Lower leg skin (tissue), 4 donors: ENCODE results near the gene DYNLL2. TPM values are rescaled to one million over a fixed set of nuclear protein-coding genes. Genes with fewer than 3 reads are reported as not detected.

Source experiments
- DNase-seq, 2 donors: peaks; one replicate each; pipeline ENCODE4 v3.0.0-alpha.2; 2019; ENCODE audit warnings: low spot score in 2 of 2
- H3K4me3 ChIP-seq: fragments of 200-600 bp; sonication (generic); 2 replicates; pipeline ENCODE4 v1.5.1; 2017; ENCODE audit warnings: mild to moderate bottlenecking, low read depth; ENCODE audit not compliant: poor library complexity, severe bottlenecking
- POLR2A ChIP-seq, 2 donors: fragments of 450-650 bp; IDR thresholded peaks; one replicate each; pipeline ENCODE4 v1.6.1; 2016 to 2017; ENCODE audit warnings: antibody characterized with exemption in 2 of 2, mild to moderate bottlenecking in 1 of 2, moderate library complexity in 1 of 2
- WGBS, 2 donors: methylation state at CpG; one replicate each; pipeline ENCODE4 v1.1.5; 2018; 5-methylcytosine and 5-hydroxymethylcytosine counted together
- intact Hi-C: fragments of 100-400 bp; cut with DNase I; formaldehyde crosslinking; loops from one replicate; pipeline ENCODE4 v1.15.0; 2023; ENCODE audit warnings: low total_unique reads
- total RNA-seq, 4 donors: library from RNA; depleted of rRNA; stranded (reverse); fragments of >200 nt; gene quantifications; one replicate each; pipeline ENCODE4 v1.1.0, GENCODE V29; 2016
- TF ChIP-seq, protein P1 (sequence below), 3 donors: fragments of 450-650 bp; IDR thresholded peaks; one replicate each; pipeline ENCODE4 v1.5.1; 2016; ENCODE audit warnings: antibody characterized with exemption in 3 of 3, mild to moderate bottlenecking in 3 of 3, moderate library complexity in 2 of 3

DYNLL2 gene
- total RNA-seq, 4 donors from 2014 or later, result 9.7 to 14.3 (median 10.9) TPM

DNA sequence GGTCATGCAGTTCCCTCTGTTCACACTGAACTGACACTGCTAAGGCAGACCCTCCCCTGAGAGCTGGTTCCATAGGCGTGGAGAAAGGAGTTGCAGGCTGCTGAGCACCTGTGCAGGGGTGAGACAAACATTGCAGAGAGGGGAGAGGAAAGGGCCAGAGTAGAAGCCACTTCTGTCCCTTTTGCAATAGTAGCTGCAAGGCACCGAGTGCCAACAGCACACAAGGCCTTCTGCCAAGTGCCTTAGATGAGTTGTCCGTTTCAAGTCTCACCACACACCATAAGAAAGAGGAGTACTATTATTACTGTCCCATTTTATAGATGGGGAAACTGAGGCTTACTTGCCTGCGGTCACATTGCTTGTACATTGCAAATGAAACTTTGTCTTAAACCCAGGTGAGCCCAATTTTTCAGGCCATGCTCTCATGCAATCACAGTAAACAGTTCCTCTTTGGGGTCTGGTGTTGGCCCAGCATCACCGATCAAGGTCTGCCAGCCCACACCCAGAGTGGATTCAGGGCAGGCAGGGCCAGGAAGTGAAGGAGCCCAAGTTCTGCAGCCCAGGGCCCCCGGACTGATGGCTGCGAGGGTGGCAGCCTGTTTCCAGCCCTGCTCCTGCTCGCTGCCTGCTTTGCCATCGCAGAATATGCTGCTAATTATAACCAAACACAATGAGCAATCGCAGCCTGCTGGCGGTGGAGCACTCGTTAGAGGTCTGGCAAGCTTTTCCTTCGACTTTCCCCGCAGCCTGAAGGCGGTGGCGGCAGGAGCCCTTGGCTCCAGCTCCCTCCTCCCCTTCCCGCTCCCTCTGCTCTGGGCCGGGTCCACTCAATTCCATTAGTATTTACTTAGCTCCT, 36.8 kb upstream of the DYNLL2 start:
- DNase-seq, result peak in 1 of 2 donors; percentile 81
- intact Hi-C loops, result no loop called here
- TF ChIP-seq, protein P1, sequence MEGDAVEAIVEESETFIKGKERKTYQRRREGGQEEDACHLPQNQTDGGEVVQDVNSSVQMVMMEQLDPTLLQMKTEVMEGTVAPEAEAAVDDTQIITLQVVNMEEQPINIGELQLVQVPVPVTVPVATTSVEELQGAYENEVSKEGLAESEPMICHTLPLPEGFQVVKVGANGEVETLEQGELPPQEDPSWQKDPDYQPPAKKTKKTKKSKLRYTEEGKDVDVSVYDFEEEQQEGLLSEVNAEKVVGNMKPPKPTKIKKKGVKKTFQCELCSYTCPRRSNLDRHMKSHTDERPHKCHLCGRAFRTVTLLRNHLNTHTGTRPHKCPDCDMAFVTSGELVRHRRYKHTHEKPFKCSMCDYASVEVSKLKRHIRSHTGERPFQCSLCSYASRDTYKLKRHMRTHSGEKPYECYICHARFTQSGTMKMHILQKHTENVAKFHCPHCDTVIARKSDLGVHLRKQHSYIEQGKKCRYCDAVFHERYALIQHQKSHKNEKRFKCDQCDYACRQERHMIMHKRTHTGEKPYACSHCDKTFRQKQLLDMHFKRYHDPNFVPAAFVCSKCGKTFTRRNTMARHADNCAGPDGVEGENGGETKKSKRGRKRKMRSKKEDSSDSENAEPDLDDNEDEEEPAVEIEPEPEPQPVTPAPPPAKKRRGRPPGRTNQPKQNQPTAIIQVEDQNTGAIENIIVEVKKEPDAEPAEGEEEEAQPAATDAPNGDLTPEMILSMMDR (IDR thresholded peaks at IDR 0.05), result no peak
- TF ChIP-seq POLR2A (IDR thresholded peaks at IDR 0.05), result no peak
- H3K4me3 ChIP-seq, result no peak overlapping the region
- 34 to 36% methylated on average over 18 of the region's 18 CpGs for WGBS, 2 donors

DNA sequence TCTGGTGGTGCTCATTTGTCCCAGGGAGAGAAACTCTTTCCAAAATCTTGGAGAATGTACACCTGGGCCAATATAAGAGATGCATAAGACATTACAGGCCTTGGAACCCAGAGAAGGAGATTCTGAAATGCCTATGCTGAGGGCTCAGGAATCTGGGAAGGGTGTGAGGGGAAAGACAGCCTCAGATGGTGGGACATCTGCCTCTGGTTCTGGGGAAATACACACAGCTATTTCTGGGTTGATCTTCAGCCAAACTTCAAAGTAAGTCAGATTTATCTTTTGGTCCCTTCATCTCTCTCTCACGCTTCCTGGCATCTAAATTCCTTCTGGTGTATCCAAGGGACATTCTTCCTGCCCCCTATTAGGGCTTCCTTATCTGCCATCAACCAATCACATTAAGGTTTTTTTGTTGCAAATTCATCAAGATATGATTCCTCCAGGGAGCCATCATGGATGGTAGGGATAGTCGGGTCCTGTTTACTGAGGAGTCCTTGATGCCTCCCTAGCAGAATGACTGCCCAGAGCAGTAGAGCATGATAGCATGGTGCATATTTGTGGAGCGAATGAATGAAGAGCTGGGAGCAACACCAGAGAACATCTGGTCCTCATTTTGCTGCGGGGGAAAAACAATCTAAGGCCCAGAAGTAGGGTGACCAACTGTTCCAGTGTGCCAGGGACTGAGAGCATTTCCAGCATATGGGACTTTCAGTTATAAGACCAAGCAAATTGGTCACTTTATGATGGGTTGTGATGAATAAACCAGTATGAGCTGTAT, 35.7 kb upstream of the DYNLL2 start:
- no peak overlapping the region for H3K4me3 ChIP-seq
- intact Hi-C loops, result no loop called here
- 53 to 71% methylated on average over 4 of the region's 4 CpGs for WGBS, 2 donors
- TF ChIP-seq, protein P1 (IDR thresholded peaks at IDR 0.05), result no peak
- no peak for TF ChIP-seq POLR2A (IDR thresholded peaks at IDR 0.05)
- peak in 1 of 2 donors; percentile 25 for DNase-seq

DNA sequence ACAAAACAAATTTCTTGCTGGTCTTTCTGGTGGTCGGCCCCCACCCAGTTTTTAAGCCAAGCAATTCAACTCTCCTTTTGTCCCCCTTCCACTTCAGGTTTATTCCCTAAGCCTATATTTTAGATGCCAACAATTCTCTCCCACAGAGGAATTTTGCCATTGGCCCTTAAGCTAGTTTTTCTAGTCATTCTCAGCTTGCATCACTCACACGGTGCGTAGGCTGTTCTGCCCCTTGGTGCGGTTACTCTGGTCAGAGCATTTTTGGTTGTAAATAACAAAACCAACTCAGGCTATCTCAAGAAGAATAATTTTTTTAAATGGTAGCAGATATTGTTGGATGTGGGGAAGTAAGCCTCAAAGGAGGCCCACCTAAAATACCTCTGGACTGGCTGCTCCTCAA, 33.7 kb upstream of the DYNLL2 start:
- WGBS, 2 donors, result 83 to 89% methylated on average over 4 of the region's 4 CpGs
- intact Hi-C loops, result no loop called here
- no peak overlapping the region for H3K4me3 ChIP-seq
- DNase-seq, result peak in 1 of 2 donors; percentile 14
- TF ChIP-seq, protein P1 (IDR thresholded peaks at IDR 0.05), result no peak
- no peak for TF ChIP-seq POLR2A (IDR thresholded peaks at IDR 0.05)

DNA sequence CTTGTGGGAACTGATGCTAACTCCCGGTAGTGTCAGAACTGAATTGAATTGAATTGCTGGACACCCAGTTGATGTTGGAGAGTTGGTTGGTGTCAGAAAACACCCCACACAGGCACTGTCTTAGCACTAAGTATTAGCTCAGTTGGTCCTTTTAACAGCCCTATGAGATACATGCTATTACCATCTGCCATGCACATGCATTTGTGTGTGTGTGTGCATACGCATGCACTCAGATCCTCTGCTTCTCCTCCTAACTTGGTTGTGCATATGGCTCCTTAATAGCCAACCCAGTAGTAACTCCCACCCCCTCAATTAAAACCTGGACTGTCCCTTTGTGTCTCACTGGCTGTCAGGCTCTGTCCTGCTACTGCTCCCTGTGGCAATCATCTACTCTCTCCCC, 32.3 kb upstream of the DYNLL2 start:
- WGBS, 2 donors, result 91 to 92% methylated on average over 2 of the region's 2 CpGs
- DNase-seq, result no peak
- H3K4me3 ChIP-seq, result no peak overlapping the region
- intact Hi-C loops, result no loop called here
- TF ChIP-seq, protein P1 (IDR thresholded peaks at IDR 0.05), result no peak
- TF ChIP-seq POLR2A (IDR thresholded peaks at IDR 0.05), result no peak

DNA sequence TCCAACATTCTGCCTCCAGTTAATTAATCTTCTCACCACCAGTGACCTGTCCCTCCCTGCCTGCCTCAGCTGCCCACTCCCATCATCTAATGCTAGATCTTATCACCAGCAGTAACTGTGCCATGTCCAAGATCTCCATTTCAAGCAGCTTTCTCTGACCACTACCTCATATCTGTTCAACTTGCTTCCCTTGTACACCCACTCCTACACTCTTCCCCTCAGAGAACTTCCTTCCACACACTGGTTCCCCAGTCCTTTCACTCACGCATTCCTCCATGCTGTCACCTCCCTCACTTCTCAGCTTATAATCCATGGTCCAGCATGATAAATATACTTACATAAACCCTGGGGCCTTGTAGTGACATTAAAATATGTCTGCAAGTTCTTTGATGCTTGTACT, 31.8 kb upstream of the DYNLL2 start:
- 91 to 97% methylated on average over 1 of the region's 1 CpG for WGBS, 2 donors
- no peak for DNase-seq
- intact Hi-C loops, result no loop called here
- H3K4me3 ChIP-seq, result no peak overlapping the region
- TF ChIP-seq POLR2A (IDR thresholded peaks at IDR 0.05), result no peak
- TF ChIP-seq, protein P1 (IDR thresholded peaks at IDR 0.05), result no peak
